Measurements from ENCODE around the gene ZDHHC7.

- TF ChIP-seq POLR2A (IDR thresholded peaks at IDR 0.05; ENCODE audit: low read length) (no peak), GATA1 (IDR thresholded peaks at IDR 0.05; ENCODE audit: low read depth, low read length) (no peak)
These were observed 35.8 kb downstream of the ZDHHC7 start for GRCh38 chr16:84975522-84975921.

All from erythroblast (primary cell).